ENCODE data around the gene CAB39L.

CAB39L gene

DNA sequence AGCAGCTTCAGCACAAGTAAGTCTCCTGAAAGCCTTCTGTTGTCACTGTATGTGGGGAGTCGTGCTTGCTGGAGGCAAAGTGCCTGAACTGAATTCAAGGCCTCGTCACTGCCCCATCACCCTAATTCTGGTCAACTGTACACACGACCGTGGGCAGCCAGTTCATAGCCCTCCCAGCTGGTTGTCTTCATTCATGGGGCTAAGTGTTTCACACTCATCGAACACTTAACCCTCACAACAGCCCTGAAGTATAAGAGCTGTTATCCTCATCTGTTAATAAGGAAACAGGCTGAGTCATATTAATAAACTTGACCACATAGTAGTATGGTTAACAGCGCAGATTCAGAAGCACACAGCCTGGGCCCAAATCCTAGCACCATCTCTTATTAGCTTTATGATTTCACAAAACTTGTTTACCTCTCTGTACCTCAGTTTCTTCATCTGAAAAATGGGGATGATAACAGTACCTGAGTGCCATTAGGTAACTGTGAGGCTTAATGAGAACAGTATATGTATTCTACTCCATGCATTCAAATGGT lies 129.5 kb downstream of the CAB39L start:
- Histone ChIP-seq H3K27ac (ENCODE audit: low read depth, low read length) (no peak overlapping the region), H3K9ac (ENCODE audit: low read length) (no peak overlapping the region), H3K36me3 (ENCODE audit: low read length) (no peaks in the 10 kb centered on the region), H3K4me2 (ENCODE audit: low read depth, low read length, poor library complexity, severe bottlenecking) (no peak overlapping the region), H3K4me3 (ENCODE audit: insufficient read depth, low read length, poor library complexity, severe bottlenecking) (no peak overlapping the region), H3K9me2 (replicated peaks; ENCODE audit: insufficient read depth, low read length) (no peaks in the 10 kb centered on the region), H3K9me3 (ENCODE audit: insufficient read depth, low read length) (no peaks in the 10 kb centered on the region), H2AFZ (ENCODE audit: low read depth, low read length, severe bottlenecking) (no peak overlapping the region), H3F3A (ENCODE audit: insufficient read depth) (no peaks in the 10 kb centered on the region), H4K20me1 (ENCODE audit: low read depth, low read length) (no peaks in the 10 kb centered on the region), H3K79me2 (ENCODE audit: insufficient read depth, low read length) (no peaks in the 10 kb centered on the region), H3K27me3 (ENCODE audit: low read length) (no peaks in the 10 kb centered on the region)
- TF ChIP-seq EZH2phosphoT487 (conservative IDR thresholded peaks at IDR 0.05; ENCODE audit: low read length) = no peak
- TF ChIP-seq CTCF (IDR thresholded peaks at IDR 0.05; ENCODE audit: insufficient read depth, low read length, poor library complexity, severe bottlenecking) = no peak

GRCh38 chr13:49311816-49312215 lies 132.0 kb downstream of the CAB39L start:
- H3K4me3 ChIP-seq (ENCODE audit: insufficient read depth, low read length, poor library complexity, severe bottlenecking) = no peak overlapping the region
- H3K9ac ChIP-seq (ENCODE audit: low read length) = no peak overlapping the region
- no peaks in the 10 kb centered on the region for H3K36me3 ChIP-seq (ENCODE audit: low read length)
- H3K9me3 ChIP-seq (ENCODE audit: insufficient read depth, low read length) = no peaks in the 10 kb centered on the region
- no peaks in the 10 kb centered on the region for H3K79me2 ChIP-seq (ENCODE audit: insufficient read depth, low read length)
- no peak overlapping the region for H3K27ac ChIP-seq (ENCODE audit: low read depth, low read length)
- H3K27me3 ChIP-seq (ENCODE audit: low read length) = no peaks in the 10 kb centered on the region
- H4K20me1 ChIP-seq (ENCODE audit: low read depth, low read length) = no peaks in the 10 kb centered on the region
- H2AFZ ChIP-seq (ENCODE audit: low read depth, low read length, severe bottlenecking) = no peak overlapping the region
- no peaks in the 10 kb centered on the region for H3K9me2 ChIP-seq (replicated peaks; ENCODE audit: insufficient read depth, low read length)
- TF ChIP-seq EZH2phosphoT487 (conservative IDR thresholded peaks at IDR 0.05; ENCODE audit: low read length) = no peak
- TF ChIP-seq CTCF (IDR thresholded peaks at IDR 0.05; ENCODE audit: insufficient read depth, low read length, poor library complexity, severe bottlenecking) = no peak
- no peaks in the 10 kb centered on the region for H3F3A ChIP-seq (ENCODE audit: insufficient read depth)
- H3K4me2 ChIP-seq (ENCODE audit: low read depth, low read length, poor library complexity, severe bottlenecking) = no peak overlapping the region

DNA sequence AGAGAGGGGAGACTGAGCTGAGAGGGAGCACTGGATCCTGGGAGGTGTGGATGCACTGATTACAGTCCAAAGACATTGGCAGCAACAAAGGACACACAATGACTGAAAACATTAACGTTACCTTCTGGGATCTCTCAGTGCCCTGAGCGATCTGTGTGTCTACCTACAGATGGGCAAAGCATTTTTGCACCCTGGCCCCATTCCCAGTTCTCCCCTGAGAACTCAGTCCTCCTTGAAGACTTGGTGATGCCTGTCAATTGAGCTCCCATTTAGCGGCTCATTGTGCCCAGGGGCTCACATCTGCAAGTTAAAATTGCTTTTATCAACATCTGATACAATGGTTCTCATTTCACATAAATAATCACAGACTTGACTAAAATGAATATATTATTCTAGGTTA lies 133.6 kb downstream of the CAB39L start:
- H3K9me3 ChIP-seq (ENCODE audit: insufficient read depth, low read length) = no peaks in the 10 kb centered on the region
- no peaks in the 10 kb centered on the region for H3K36me3 ChIP-seq (ENCODE audit: low read length)
- no peak overlapping the region for H3K4me2 ChIP-seq (ENCODE audit: low read depth, low read length, poor library complexity, severe bottlenecking)
- TF ChIP-seq CTCF (IDR thresholded peaks at IDR 0.05; ENCODE audit: insufficient read depth, low read length, poor library complexity, severe bottlenecking) (no peak), EZH2phosphoT487 (conservative IDR thresholded peaks at IDR 0.05; ENCODE audit: low read length) (no peak)
- H3K79me2 ChIP-seq (ENCODE audit: insufficient read depth, low read length) = no peaks in the 10 kb centered on the region
- no peaks in the 10 kb centered on the region for H4K20me1 ChIP-seq (ENCODE audit: low read depth, low read length)
- H2AFZ ChIP-seq (ENCODE audit: low read depth, low read length, severe bottlenecking) = no peak overlapping the region
- no peak overlapping the region for H3K27ac ChIP-seq (ENCODE audit: low read depth, low read length)
- H3K9me2 ChIP-seq (replicated peaks; ENCODE audit: insufficient read depth, low read length) = no peaks in the 10 kb centered on the region
- no peak overlapping the region for H3K4me3 ChIP-seq (ENCODE audit: insufficient read depth, low read length, poor library complexity, severe bottlenecking)
- H3K27me3 ChIP-seq (ENCODE audit: low read length) = no peaks in the 10 kb centered on the region
- no peaks in the 10 kb centered on the region for H3F3A ChIP-seq (ENCODE audit: insufficient read depth)
- no peak overlapping the region for H3K9ac ChIP-seq (ENCODE audit: low read length)
